Measurements from ENCODE around the gene ODF2L. TPM values are rescaled to one million over a fixed set of nuclear protein-coding genes. Genes with fewer than 3 reads are reported as not detected.

Gene ODF2L
- total RNA-seq, 1 donor from 2014 or later, result 13.4 TPM

DNA sequence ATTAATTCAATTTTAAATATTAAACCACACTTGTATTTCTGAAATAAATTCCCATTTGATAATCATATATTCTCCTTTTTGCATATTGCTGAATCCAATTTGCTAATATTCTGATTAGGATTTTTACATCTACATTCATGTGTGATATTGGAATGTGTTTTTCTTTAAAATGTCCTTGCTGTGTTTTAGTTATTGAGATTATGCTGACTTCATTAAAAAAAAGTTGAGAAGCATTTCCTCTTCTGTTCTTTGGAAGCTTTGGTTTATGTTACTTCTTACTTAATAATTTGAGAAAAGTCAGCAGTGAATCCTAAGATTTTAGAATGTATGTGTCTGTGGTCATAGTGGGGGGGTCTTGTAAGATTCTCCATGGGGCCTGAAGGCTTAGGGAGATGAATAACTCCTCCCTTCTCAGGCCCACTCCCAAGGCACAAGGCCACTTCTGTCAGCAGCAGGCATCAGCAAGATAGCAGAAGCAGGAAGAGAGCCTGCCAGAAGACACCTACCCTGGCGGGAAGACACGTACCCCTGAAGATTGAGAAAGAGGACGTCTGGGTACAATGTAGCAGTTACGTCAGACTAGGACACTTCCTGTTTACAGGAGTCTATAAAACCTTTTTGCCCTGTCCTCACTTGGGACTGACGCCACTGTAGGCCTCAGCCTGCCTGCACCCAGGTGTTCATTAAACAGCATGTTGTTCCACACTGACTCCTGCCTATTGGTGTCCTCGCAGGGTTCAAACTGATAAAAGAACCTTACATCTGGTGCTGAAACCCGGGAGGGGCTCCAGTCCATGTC lies 56.9 kb downstream of the ODF2L start:
- H3K4me3 ChIP-seq (ENCODE audit: low read depth, low read length), result no peak overlapping the region
- DNase-seq (ENCODE audit: low read depth) (no peak), FAIRE-seq (no peak)
- H3K36me3 ChIP-seq (ENCODE audit: control insufficient read depth, insufficient read depth, low read length), result no peaks in the 10 kb centered on the region
- no peaks in the 10 kb centered on the region for H3K27me3 ChIP-seq (ENCODE audit: control insufficient read depth, insufficient read depth, low read length)
- TF ChIP-seq, protein P1, sequence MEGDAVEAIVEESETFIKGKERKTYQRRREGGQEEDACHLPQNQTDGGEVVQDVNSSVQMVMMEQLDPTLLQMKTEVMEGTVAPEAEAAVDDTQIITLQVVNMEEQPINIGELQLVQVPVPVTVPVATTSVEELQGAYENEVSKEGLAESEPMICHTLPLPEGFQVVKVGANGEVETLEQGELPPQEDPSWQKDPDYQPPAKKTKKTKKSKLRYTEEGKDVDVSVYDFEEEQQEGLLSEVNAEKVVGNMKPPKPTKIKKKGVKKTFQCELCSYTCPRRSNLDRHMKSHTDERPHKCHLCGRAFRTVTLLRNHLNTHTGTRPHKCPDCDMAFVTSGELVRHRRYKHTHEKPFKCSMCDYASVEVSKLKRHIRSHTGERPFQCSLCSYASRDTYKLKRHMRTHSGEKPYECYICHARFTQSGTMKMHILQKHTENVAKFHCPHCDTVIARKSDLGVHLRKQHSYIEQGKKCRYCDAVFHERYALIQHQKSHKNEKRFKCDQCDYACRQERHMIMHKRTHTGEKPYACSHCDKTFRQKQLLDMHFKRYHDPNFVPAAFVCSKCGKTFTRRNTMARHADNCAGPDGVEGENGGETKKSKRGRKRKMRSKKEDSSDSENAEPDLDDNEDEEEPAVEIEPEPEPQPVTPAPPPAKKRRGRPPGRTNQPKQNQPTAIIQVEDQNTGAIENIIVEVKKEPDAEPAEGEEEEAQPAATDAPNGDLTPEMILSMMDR (IDR thresholded peaks at IDR 0.05; ENCODE audit: insufficient read depth, low read length, severe bottlenecking), result no peak

DNA sequence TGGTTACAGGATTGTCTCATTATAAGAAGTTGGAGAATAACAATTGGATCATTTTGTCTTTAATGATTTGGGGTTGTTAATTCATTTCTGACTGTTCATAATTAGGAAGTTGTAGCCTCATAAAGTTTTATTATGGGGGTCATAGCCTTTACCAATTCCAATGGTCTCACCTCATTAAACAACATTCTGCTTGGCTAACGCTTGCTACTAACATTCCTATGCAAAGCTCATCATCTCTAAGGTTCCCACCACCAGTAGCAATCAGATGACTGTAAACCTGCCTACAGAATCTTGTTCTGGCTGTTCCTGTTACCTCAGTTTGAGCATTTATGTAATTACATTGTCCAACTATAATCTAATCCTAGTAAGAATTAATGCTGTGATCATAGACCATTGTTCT lies 60.2 kb downstream of the ODF2L start:
- H3K4me3 ChIP-seq (ENCODE audit: low read depth, low read length), result no peak overlapping the region
- DNase-seq (ENCODE audit: low read depth) (no peak), FAIRE-seq (no peak)
- H3K27me3 ChIP-seq (ENCODE audit: control insufficient read depth, insufficient read depth, low read length), result no peaks in the 10 kb centered on the region
- TF ChIP-seq, protein P1 (IDR thresholded peaks at IDR 0.05; ENCODE audit: insufficient read depth, low read length, severe bottlenecking), result no peak
- no peaks in the 10 kb centered on the region for H3K36me3 ChIP-seq (ENCODE audit: control insufficient read depth, insufficient read depth, low read length)

DNA sequence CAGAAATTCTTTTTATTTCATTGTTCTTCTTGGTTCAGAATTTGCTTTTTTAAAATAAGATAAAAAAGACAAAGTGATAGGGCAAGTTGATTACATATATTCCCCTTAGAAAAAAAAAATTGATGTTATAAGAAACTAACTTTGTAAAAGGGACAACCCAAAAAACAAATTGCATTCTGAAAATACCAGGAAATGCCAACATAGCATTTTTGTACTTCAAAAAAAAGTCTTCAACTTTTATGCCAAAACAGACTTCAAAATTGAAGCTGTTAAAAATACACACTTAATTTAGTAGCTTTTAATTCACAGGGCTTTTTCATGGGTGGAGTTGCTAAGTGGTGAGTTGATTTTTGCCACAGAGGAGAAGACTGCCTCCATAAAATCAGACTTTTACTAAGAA lies 70.9 kb downstream of the ODF2L start:
- Histone ChIP-seq H3K27me3 (ENCODE audit: control insufficient read depth, insufficient read depth, low read length) (no peaks in the 10 kb centered on the region), H3K36me3 (ENCODE audit: control insufficient read depth, insufficient read depth, low read length) (no peaks in the 10 kb centered on the region), H3K4me3 (ENCODE audit: low read depth, low read length) (no peak overlapping the region)
- DNase-seq (ENCODE audit: low read depth) (no peak), FAIRE-seq (no peak)
- TF ChIP-seq, protein P1 (IDR thresholded peaks at IDR 0.05; ENCODE audit: insufficient read depth, low read length, severe bottlenecking), result no peak

DNA sequence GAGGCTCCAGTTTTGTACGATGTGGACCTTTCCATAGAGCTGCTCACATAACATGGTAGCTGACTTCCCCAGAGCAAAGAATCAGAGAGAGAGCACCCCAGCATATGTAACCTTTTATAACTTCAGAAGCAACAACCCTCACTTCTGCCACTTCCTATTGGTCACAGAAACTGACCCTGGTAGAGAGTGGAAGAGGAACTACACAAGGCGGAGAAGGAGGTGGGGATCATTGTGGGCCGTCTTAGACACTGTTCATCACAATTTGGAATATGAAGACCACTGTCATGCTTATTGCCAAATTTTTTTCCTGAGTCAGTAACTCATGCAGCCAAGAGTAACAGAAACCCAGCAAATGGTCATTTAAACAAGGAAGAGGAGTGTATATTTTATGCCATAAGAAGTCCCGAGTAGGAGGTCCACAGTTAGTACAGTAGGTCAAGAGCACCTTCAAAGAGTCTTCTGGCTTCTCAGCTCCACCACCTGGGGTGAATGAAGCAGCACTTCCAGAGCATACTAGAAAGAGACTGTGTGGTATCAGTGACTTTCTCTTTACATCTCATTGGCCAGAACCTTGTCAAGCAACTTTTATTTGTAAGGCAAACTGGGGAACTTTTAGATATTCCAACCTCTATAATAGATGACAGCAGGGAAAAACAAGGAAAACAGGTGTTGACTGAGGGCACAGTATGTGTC lies 71.8 kb downstream of the ODF2L start:
- Histone ChIP-seq H3K36me3 (ENCODE audit: control insufficient read depth, insufficient read depth, low read length) (no peaks in the 10 kb centered on the region), H3K4me3 (ENCODE audit: low read depth, low read length) (no peak overlapping the region), H3K27me3 (ENCODE audit: control insufficient read depth, insufficient read depth, low read length) (no peaks in the 10 kb centered on the region)
- no peak for FAIRE-seq
- TF ChIP-seq, protein P1 (IDR thresholded peaks at IDR 0.05; ENCODE audit: insufficient read depth, low read length, severe bottlenecking), result no peak
- no peak for DNase-seq (ENCODE audit: low read depth)

DNA sequence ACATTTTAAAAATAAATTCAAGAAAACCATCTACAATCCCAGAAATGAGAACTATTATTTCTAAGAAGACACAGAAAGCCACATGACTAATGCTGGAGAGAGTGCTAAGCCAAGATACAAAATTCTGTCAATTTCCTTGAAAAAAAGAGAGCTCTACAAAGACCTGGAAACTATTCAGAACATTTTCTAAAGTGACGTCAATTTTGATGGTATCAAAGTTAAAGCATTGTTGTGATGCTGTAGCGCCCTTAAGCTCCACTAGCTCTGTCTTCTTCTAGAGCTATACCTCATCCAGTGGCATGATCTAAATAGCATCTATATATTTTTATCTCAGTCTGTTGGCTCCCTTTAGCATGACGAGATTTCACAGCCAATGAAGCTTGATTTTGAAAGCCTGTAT lies 73.9 kb downstream of the ODF2L start:
- no peaks in the 10 kb centered on the region for H3K36me3 ChIP-seq (ENCODE audit: control insufficient read depth, insufficient read depth, low read length)
- H3K4me3 ChIP-seq (ENCODE audit: low read depth, low read length), result no peak overlapping the region
- no peak for DNase-seq (ENCODE audit: low read depth)
- TF ChIP-seq, protein P1 (IDR thresholded peaks at IDR 0.05; ENCODE audit: insufficient read depth, low read length, severe bottlenecking), result no peak
- H3K27me3 ChIP-seq (ENCODE audit: control insufficient read depth, insufficient read depth, low read length), result no peaks in the 10 kb centered on the region
- no peak for FAIRE-seq

Data from bronchial epithelial cell (primary cell).